ENCODE results near the gene NSUN5.

DNA sequence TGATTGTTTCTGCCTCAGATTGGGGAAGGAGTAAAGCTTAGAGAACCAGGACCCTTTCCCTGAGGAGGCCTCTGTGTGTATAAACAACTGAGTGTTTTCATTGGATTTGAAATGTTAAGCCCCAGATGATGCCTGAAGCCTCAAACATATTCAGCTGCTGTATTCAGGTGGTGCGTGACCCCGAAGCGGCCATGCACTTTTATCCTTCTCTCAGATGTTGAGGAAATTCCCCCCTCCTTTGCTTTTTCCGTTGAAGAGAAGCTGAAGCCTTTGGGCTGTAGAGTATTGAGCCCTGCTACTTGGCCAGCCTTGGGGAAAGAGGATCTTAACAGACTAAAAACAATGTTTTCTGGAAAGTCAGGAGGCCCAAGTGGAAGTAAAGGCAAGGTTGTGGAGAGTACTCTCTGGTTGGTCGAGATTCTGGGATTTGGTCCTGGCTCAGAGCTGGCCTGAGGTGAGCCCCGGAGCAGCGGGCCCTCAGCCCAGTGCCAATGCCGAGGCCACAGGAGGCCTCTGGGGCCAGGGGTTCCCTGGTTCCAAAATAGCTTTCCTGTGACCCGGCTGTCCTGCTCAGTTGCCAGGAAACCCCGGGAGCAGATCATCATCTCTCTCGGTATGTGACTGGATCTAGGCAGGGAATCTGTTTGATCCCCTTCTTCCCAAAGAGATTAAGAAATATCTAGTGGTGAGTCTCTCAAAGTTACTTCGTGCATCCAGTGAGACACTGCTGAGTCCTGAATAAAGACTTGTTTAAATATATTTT, 41.9 kb upstream of the NSUN5 start:
- TF ChIP-seq, protein P1, sequence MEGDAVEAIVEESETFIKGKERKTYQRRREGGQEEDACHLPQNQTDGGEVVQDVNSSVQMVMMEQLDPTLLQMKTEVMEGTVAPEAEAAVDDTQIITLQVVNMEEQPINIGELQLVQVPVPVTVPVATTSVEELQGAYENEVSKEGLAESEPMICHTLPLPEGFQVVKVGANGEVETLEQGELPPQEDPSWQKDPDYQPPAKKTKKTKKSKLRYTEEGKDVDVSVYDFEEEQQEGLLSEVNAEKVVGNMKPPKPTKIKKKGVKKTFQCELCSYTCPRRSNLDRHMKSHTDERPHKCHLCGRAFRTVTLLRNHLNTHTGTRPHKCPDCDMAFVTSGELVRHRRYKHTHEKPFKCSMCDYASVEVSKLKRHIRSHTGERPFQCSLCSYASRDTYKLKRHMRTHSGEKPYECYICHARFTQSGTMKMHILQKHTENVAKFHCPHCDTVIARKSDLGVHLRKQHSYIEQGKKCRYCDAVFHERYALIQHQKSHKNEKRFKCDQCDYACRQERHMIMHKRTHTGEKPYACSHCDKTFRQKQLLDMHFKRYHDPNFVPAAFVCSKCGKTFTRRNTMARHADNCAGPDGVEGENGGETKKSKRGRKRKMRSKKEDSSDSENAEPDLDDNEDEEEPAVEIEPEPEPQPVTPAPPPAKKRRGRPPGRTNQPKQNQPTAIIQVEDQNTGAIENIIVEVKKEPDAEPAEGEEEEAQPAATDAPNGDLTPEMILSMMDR (IDR thresholded peaks at IDR 0.05; ENCODE audit: poor library complexity) = no peak
- TF ChIP-seq EZH2 (IDR thresholded peaks at IDR 0.05; ENCODE audit: borderline replicate concordance) = no peak
